H1 (cell line): ENCODE measurements around the gene ZFP69. TPM values are rescaled to one million over a fixed set of nuclear protein-coding genes. Genes with fewer than 3 reads are reported as not detected.

Experiments
- CTCF ChIA-PET: fragments of 300-600 bp; sonication (Branson Sonifier 250); formaldehyde crosslinking; loops from one replicate; lab custom pipeline; 2021; ENCODE audit not compliant: partially characterized antibody; lab: Charles Lee
- POLR2A ChIA-PET: fragments of 300-600 bp; sonication (Branson Sonifier 250); formaldehyde crosslinking; loops from one replicate; lab custom pipeline; 2021; ENCODE audit warnings: inconsistent platforms; ENCODE audit not compliant: partially characterized antibody; lab: Charles Lee
- DNase-seq, 2 experiments: peaks; one replicate each; pipeline versions ENCODE4 v3.0.0 to v3.0.0-alpha.2; 2010 to 2022; ENCODE audit warnings: low spot score in 2 of 2, low read depth in 1 of 2, mixed read lengths in 1 of 2
- FAIRE-seq: peaks from 2 replicates; lab custom pipeline; 2011; peaks lifted over from hg19 to GRCh38; lab: Jason Lieb, UNC
- H2AFZ ChIP-seq: 2 replicates; pipeline ENCODE4 v1.8.1; 2012; ENCODE audit warnings: low read length, inconsistent platforms
- H2AK5ac ChIP-seq: 2 replicates; pipeline ENCODE4 v1.6.1; 2013; ENCODE audit warnings: low read depth, low read length
- H2BK120ac ChIP-seq: replicated peaks from 2 replicates; pipeline ENCODE3; 2013; ENCODE audit warnings: low read depth, low read length, inconsistent platforms
- H2BK12ac ChIP-seq: 2 replicates; pipeline ENCODE4 v1.6.1; 2013; ENCODE audit warnings: low read depth, low read length
- H2BK15ac ChIP-seq: 2 replicates; pipeline ENCODE4 v1.6.1; 2013; ENCODE audit warnings: low read length
- H2BK20ac ChIP-seq: 2 replicates; pipeline ENCODE4 v1.6.1; 2013; ENCODE audit warnings: low read length
- H2BK5ac ChIP-seq: 2 replicates; pipeline ENCODE4 v1.6.1; 2013; ENCODE audit warnings: low read depth, low read length
- H3K14ac ChIP-seq: 2 replicates; pipeline ENCODE4 v1.6.1; 2013; ENCODE audit warnings: inconsistent platforms; ENCODE audit not compliant: insufficient read length
- H3K18ac ChIP-seq: 2 replicates; pipeline ENCODE4 v1.6.1; 2013; ENCODE audit warnings: low read length; ENCODE audit errors: extremely low read depth
- H3K23ac ChIP-seq: 2 replicates; pipeline ENCODE4 v1.6.1; 2013; ENCODE audit warnings: inconsistent platforms; ENCODE audit not compliant: insufficient read length
- H3K23me2 ChIP-seq: 2 replicates; pipeline ENCODE4 v1.6.1; 2013; ENCODE audit warnings: low read depth, low read length
- H3K27ac ChIP-seq: 2 replicates; pipeline ENCODE4 v1.6.1; 2011; ENCODE audit warnings: low read depth, low read length, inconsistent platforms
- H3K27me3 ChIP-seq, 4 experiments: replicated peaks in 1 of 4; 1 replicate in 1 of 4; 2 replicates in 3 of 4; pipeline versions ENCODE4 v1.6.1 to v1.8.1; 2011 to 2013; ENCODE audit warnings: low read length in 3 of 4, mild to moderate bottlenecking in 3 of 4, inconsistent platforms in 2 of 4, mixed read lengths in 2 of 4, moderate library complexity in 1 of 4; ENCODE audit not compliant: control insufficient read depth in 3 of 4, insufficient read depth in 3 of 4; ENCODE audit errors: extremely low read depth in 1 of 4
- H3K36me3 ChIP-seq, 4 experiments: 2 replicates each; pipeline versions ENCODE4 v1.6.1 to v1.8.1; 2011 to 2013; ENCODE audit warnings: mild to moderate bottlenecking in 4 of 4, low read length in 3 of 4, moderate library complexity in 2 of 4, control low read depth in 1 of 4, inconsistent platforms in 1 of 4; ENCODE audit not compliant: insufficient read depth in 4 of 4, control insufficient read depth in 2 of 4
- H3K4ac ChIP-seq: replicated peaks from 2 replicates; pipeline ENCODE3; 2013; ENCODE audit warnings: low read length, low read depth, mixed read lengths, inconsistent platforms; ENCODE audit not compliant: insufficient read length
- H3K4me1 ChIP-seq, 4 experiments: replicated peaks in 1 of 4; 1 replicate in 1 of 4; 2 replicates in 3 of 4; pipeline versions ENCODE4 v1.6.1 to v1.8.1; 2011 to 2013; ENCODE audit warnings: low read length in 3 of 4, inconsistent platforms in 2 of 4, mixed read lengths in 1 of 4; ENCODE audit not compliant: insufficient read depth in 4 of 4, control insufficient read depth in 3 of 4
- H3K4me2 ChIP-seq, 2 experiments: 2 replicates each; pipeline versions ENCODE4 v1.6.1 to v1.8.1; 2011 to 2013; ENCODE audit warnings: low read depth in 2 of 2, low read length in 2 of 2, control low read depth in 1 of 2, inconsistent platforms in 1 of 2, mild to moderate bottlenecking in 1 of 2; ENCODE audit not compliant: insufficient read depth in 1 of 2
- H3K4me3 ChIP-seq, 4 experiments: fragments of 200-600, 300-600 bp in 1 of 4; sonication (generic), shearing (Covaris generic), sonication (Bioruptor Twin) in 1 of 4; 2 replicates each; pipeline versions ENCODE4 v1.5.1 to v1.8.1; 2011 to 2016; ENCODE audit warnings: low read length in 4 of 4, low read depth in 3 of 4, control low read depth in 2 of 4, inconsistent platforms in 2 of 4, mild to moderate bottlenecking in 2 of 4, mixed read lengths in 1 of 4, moderate library complexity in 1 of 4; ENCODE audit not compliant: insufficient read depth in 2 of 4; ENCODE audit errors: extremely low read depth in 1 of 4
- H3K56ac ChIP-seq: replicated peaks from 2 replicates; pipeline ENCODE3; 2013; ENCODE audit warnings: low read depth, mild to moderate bottlenecking, mixed read lengths, low read length, inconsistent platforms; ENCODE audit not compliant: insufficient read length
- H3K79me1 ChIP-seq: 2 replicates; pipeline ENCODE4 v1.6.1; 2013; ENCODE audit warnings: low read depth, low read length, control low read depth
- H3K79me2 ChIP-seq, 2 experiments: 2 replicates each; pipeline versions ENCODE4 v1.6.1 to v1.8.1; 2012 to 2013; ENCODE audit warnings: low read length in 2 of 2, mild to moderate bottlenecking in 2 of 2, inconsistent platforms in 1 of 2; ENCODE audit not compliant: insufficient read depth in 2 of 2, control insufficient read depth in 1 of 2
- H3K9ac ChIP-seq, 4 experiments: replicated peaks in 1 of 4; 1 replicate in 1 of 4; 2 replicates in 3 of 4; pipeline versions ENCODE4 v1.6.1 to v1.8.1; 2011 to 2013; ENCODE audit warnings: low read depth in 3 of 4, low read length in 3 of 4, control low read depth in 2 of 4, mild to moderate bottlenecking in 2 of 4, moderate library complexity in 2 of 4, inconsistent platforms in 1 of 4; ENCODE audit errors: extremely low read depth in 1 of 4
- H3K9me3 ChIP-seq, 2 experiments: 2 replicates each; pipeline versions ENCODE4 v1.6.1 to v1.8.1; 2012 to 2013; ENCODE audit warnings: mild to moderate bottlenecking in 2 of 2, moderate library complexity in 2 of 2, control low read depth in 1 of 2, inconsistent platforms in 1 of 2, low read depth in 1 of 2, low read length in 1 of 2, mixed read lengths in 1 of 2; ENCODE audit not compliant: insufficient read depth in 2 of 2
- H4K20me1 ChIP-seq, 2 experiments: replicated peaks in 1 of 2; 2 replicates each; pipeline versions ENCODE3 to v1.8.1; 2011 to 2013; ENCODE audit warnings: inconsistent platforms in 2 of 2, low read length in 2 of 2, mild to moderate bottlenecking in 1 of 2; ENCODE audit not compliant: insufficient read depth in 2 of 2, control insufficient read depth in 1 of 2
- H4K5ac ChIP-seq: 2 replicates; pipeline ENCODE4 v1.6.1; 2013; ENCODE audit warnings: low read length, low read depth, mixed read lengths, inconsistent platforms; ENCODE audit not compliant: insufficient read length
- H4K8ac ChIP-seq: 2 replicates; pipeline ENCODE4 v1.8.0; 2013; ENCODE audit warnings: mild to moderate bottlenecking, moderate library complexity, low read length, inconsistent platforms; ENCODE audit not compliant: insufficient read depth; ENCODE audit errors: extremely low read depth
- H4K91ac ChIP-seq: replicated peaks from 2 replicates; pipeline ENCODE3; 2013; ENCODE audit warnings: low read length, mixed read lengths, inconsistent platforms; ENCODE audit not compliant: insufficient read length
- POLR2AphosphoS5 ChIP-seq: IDR thresholded peaks from 2 replicates; pipeline ENCODE4 v1.6.1; 2011; ENCODE audit warnings: low read depth, low read length
- RAD21 ChIP-seq, 2 experiments: IDR thresholded peaks in 1 of 2; conservative IDR thresholded peaks in 1 of 2; 2 replicates each; pipeline ENCODE4 v1.6.1; 2011; ENCODE audit warnings: low read depth in 2 of 2, low read length in 2 of 2, improper control_type of control experiment in 1 of 2, inconsistent platforms in 1 of 2, mild to moderate bottlenecking in 1 of 2, moderate library complexity in 1 of 2
- SP4 ChIP-seq: IDR thresholded peaks from 2 replicates; pipeline ENCODE4 v1.6.1; 2012; ENCODE audit warnings: low read length, inconsistent platforms
- TEAD4 ChIP-seq: IDR thresholded peaks from 2 replicates; pipeline ENCODE4 v1.6.1; 2012; ENCODE audit warnings: low read depth, low read length, inconsistent platforms, mixed read lengths
- WGBS, 2 experiments: shearing (Covaris generic) in 1 of 2; methylation state at CpG; one replicate each; pipeline versions ENCODE4 v1.1.6 to v1.1.7; 2013 to 2015; ENCODE audit warnings: low lambda C conversion rate in 2 of 2, mixed read lengths in 2 of 2, inconsistent platforms in 1 of 2, low coverage in 1 of 2, missing lambda C conversion rate in 1 of 2; ENCODE audit not compliant: insufficient replicate concordance in 2 of 2, insufficient coverage in 1 of 2, insufficient read length in 1 of 2; ENCODE audit errors: extremely low coverage in 1 of 2, missing lambda C conversion rate in 1 of 2; 5-methylcytosine and 5-hydroxymethylcytosine counted together
- polyA plus RNA-seq, 7 experiments: library from polyadenylated mRNA; depleted of rRNA in 3 of 7; stranded (reverse) in 5 of 7; unstranded in 2 of 7; fragments of >200 nt in 5 of 7; fragments of 200-250 nt in 2 of 7; gene quantifications; 1 replicate in 5 of 7; 2 replicates in 1 of 7; 4 replicates in 1 of 7; pipeline versions ENCODE4 v1.2.1 to v1.2.3, GENCODE V29; 2011 to 2013; ENCODE audit warnings: missing spikeins in 2 of 7, mixed read lengths in 2 of 7
- total RNA-seq: library from RNA; stranded (reverse); fragmentation: NEBNext Ultra II Directional; extraction: Animal tissue kit (Norgen Biotek cat#: 25700); gene quantifications from 2 replicates; pipeline ENCODE4 v1.2.1, GENCODE V29; 2021
- TF ChIP-seq, protein P1 (sequence below), 3 experiments: IDR thresholded peaks; 1 replicate in 2 of 3; 2 replicates in 1 of 3; pipeline versions ENCODE4 v1.5.1 to v1.6.1; 2011; ENCODE audit warnings: low read length in 3 of 3, mild to moderate bottlenecking in 3 of 3, inconsistent platforms in 2 of 3, low read depth in 1 of 3, moderate library complexity in 1 of 3; ENCODE audit not compliant: insufficient read depth in 1 of 3; ENCODE audit errors: control extremely low read depth in 1 of 3

ZFP69 gene
- total and polyA plus RNA-seq, 2 of the 8 experiments (the other 6 are each of a cell fraction or from before 2014, with no cell fraction given): 1.0 to 4.3 TPM

DNA sequence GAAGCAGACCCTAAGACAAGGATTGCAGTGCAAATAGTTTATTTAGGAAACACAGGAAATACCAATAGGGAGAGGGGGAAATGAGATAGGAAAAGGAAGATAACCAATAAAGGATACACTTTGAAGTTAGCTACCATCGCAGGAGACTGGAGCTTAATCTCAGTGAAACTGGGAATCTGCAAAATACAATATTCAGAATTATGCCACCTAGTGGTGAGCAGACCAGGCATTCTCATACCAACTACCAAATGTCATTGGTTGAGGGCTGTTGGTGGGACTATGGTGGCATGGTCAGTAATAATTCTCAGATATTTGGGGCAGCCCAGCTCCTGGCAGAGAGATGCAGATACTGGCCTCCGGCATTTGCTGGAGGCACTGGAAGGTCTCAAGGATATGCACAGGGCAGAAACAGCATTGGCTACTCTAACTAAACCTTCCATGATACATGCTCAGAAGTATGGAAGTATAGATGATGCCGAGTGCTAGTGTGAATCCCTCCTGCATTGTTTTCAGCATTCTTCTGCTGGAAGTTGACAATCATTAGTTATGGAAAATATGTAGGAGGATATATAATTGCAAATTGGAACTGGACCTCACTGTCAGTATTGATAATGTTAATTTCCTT is 38.6 kb upstream of the ZFP69 start:
- no peaks in the 10 kb centered on the region for H3K27me3 ChIP-seq
- ChIA-PET CTCF (interaction anchor here (0.6 to 2.1 kb wide), 15 partner anchors 10 to 462 kb away, joined by 3 to 13 read pairs (median 5); no protein-coding TSS in a partner anchor), POLR2A (interaction anchor here (2.1 kb wide), 1 partner anchor 12 kb away, joined by 7 read pairs; the partner anchor contains the start of gene ZFP69B)
- H3K79me2 ChIP-seq: no peaks in the 10 kb centered on the region
- FAIRE-seq (peak; percentile 36), DNase-seq (no peak)
- H2AFZ ChIP-seq: no peak overlapping the region
- H3K4me1 ChIP-seq: no peaks in the 10 kb centered on the region
- H2AK5ac ChIP-seq: no peak overlapping the region
- no peak overlapping the region for H4K8ac ChIP-seq
- H3K27ac ChIP-seq: no peak overlapping the region
- no peaks in the 10 kb centered on the region for H3K79me1 ChIP-seq
- no peak overlapping the region for H3K18ac ChIP-seq
- no peak overlapping the region for H2BK5ac ChIP-seq
- H4K91ac ChIP-seq: no peak overlapping the region
- H3K23ac ChIP-seq: no peak overlapping the region
- H3K56ac ChIP-seq: no peak overlapping the region
- no peak overlapping the region for H3K9ac ChIP-seq
- H4K20me1 ChIP-seq: no peaks in the 10 kb centered on the region
- no peak overlapping the region for H3K4me2 ChIP-seq
- no peak overlapping the region for H3K14ac ChIP-seq
- H2BK20ac ChIP-seq: no peak overlapping the region
- H2BK15ac ChIP-seq: no peak overlapping the region
- no peak overlapping the region for H2BK12ac ChIP-seq
- no peaks in the 10 kb centered on the region for H3K23me2 ChIP-seq
- H3K36me3 ChIP-seq: no peaks in the 10 kb centered on the region
- no peak overlapping the region for H4K5ac ChIP-seq
- 87% methylated on average over 3 of the region's 3 CpGs; no CpG with 5 or more reads in 1 of the 2 experiments for WGBS, 2 experiments
- no peaks in the 10 kb centered on the region for H3K9me3 ChIP-seq
- H2BK120ac ChIP-seq: no peak overlapping the region
- H3K4me3 ChIP-seq: no peak overlapping the region
- no peak overlapping the region for H3K4ac ChIP-seq
- TF ChIP-seq RAD21 (IDR thresholded peaks at IDR 0.05 in 1 of 2, conservative IDR thresholded peaks at IDR 0.05 in 1 of 2; ENCODE audit: low read depth in 2 of 2, low read length in 2 of 2): peak; percentile 17 to 44; a peak in 3 of 4 replicates
- 0 out of 2 replicates have a peak, but pooled peaks have one; percentile 43 for TF ChIP-seq TEAD4
- TF ChIP-seq POLR2AphosphoS5: no peak
- TF ChIP-seq, protein P1, sequence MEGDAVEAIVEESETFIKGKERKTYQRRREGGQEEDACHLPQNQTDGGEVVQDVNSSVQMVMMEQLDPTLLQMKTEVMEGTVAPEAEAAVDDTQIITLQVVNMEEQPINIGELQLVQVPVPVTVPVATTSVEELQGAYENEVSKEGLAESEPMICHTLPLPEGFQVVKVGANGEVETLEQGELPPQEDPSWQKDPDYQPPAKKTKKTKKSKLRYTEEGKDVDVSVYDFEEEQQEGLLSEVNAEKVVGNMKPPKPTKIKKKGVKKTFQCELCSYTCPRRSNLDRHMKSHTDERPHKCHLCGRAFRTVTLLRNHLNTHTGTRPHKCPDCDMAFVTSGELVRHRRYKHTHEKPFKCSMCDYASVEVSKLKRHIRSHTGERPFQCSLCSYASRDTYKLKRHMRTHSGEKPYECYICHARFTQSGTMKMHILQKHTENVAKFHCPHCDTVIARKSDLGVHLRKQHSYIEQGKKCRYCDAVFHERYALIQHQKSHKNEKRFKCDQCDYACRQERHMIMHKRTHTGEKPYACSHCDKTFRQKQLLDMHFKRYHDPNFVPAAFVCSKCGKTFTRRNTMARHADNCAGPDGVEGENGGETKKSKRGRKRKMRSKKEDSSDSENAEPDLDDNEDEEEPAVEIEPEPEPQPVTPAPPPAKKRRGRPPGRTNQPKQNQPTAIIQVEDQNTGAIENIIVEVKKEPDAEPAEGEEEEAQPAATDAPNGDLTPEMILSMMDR (IDR thresholded peaks at IDR 0.05; ENCODE audit: control extremely low read depth in 1 of 3, insufficient read depth in 1 of 3, low read depth in 1 of 3, low read length in 3 of 3): peak; percentile 18 to 76 (median 53)
- no peak for TF ChIP-seq SP4
